Measurements from ENCODE around the gene CERS4.

DNA sequence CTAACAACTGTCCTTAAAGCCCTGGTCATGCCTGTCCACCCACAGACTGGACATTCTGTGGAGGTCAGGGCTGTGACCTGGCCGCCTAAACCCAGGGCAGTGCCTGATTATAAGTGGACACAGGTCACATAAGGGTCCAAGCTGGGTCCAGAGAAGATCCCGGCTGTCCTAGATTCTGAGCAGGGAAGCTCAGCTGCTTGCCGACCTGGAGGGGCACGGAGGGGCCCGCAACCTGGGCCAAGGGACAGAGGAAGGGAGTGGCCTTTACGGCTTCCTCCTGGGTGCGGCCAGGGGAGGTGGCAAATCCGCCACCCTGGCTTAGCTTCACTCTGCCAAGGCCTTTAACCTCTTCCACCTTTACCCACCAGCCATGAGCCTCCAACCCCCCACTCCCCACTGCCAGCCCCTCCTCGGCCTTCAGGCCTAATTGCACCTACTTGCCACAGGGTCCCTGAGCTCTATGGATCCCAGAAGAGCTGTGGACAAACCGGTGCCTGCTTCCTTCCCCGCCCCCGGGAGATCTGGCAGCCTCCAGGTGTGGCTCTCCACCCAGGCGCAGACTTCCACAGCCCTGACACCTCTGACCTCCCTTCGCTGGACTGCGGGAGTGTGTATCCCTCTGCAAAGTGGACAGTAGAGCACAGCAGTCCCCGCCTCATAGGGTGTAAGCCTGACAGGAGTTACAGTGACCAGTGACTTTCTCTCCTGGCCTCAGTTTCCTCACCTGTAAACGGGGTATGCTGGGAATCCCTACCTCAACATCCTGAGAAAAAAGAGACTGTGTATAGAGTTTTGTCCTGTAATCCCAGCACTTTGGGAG lies 97.3 kb downstream of the CERS4 start:
- TF ChIP-seq, protein P1, sequence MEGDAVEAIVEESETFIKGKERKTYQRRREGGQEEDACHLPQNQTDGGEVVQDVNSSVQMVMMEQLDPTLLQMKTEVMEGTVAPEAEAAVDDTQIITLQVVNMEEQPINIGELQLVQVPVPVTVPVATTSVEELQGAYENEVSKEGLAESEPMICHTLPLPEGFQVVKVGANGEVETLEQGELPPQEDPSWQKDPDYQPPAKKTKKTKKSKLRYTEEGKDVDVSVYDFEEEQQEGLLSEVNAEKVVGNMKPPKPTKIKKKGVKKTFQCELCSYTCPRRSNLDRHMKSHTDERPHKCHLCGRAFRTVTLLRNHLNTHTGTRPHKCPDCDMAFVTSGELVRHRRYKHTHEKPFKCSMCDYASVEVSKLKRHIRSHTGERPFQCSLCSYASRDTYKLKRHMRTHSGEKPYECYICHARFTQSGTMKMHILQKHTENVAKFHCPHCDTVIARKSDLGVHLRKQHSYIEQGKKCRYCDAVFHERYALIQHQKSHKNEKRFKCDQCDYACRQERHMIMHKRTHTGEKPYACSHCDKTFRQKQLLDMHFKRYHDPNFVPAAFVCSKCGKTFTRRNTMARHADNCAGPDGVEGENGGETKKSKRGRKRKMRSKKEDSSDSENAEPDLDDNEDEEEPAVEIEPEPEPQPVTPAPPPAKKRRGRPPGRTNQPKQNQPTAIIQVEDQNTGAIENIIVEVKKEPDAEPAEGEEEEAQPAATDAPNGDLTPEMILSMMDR (IDR thresholded peaks at IDR 0.05; ENCODE audit: low read length), result no peak
- TF ChIP-seq EZH2 (optimal IDR thresholded peaks at IDR 0.05; ENCODE audit: low read depth, low read length) (no peak), EZH2phosphoT487 (IDR thresholded peaks at IDR 0.05; ENCODE audit: low read length) (no peak)

All from MM.1S (cell line).